Measurements from ENCODE around the gene ALOX15.

DNA sequence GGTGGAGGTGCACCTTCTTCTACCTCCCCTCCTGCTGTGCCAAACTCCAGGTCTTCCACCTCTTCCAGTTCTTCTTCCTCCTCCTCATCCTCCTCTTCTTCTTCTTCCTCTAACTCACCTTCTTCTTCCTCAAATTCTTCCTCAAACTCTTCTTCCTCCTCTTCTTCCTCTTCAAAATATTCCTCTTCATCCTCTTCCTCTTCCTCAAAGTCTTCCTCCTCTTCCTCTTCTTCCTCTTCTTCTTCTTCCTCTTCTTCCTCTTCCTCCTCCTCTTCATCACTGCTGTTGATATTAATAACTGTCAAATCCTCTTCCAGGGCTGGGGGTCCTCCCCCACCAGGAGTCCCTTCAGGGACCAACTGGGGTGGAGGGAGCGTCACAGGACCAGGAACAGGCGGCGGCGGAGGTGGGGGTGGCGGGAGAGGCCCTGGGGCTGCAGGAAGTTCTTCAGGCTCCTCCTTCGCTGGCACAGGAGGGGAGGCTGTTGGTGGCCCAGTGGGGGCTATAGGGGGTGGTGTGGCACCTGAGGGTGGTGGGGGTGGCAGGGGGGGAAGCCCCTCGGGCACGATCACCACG lies 30.7 kb upstream of the ALOX15 start:
- TF ChIP-seq CTCF (IDR thresholded peaks at IDR 0.05; ENCODE audit: low read depth, low read length) (no peak), MAX (IDR thresholded peaks at IDR 0.05; ENCODE audit: low read depth, low read length) (no peak), POLR2A (IDR thresholded peaks at IDR 0.05; ENCODE audit: extremely low read depth, insufficient read length) (no peak), MYC (IDR thresholded peaks at IDR 0.05; ENCODE audit: low read depth, low read length) (no peak)

Data from NB4 (cell line).